BJ (cell line): ENCODE results near the gene CARHSP1. TPM values are rescaled to one million over a fixed set of nuclear protein-coding genes. Genes with fewer than 3 reads are reported as not detected.
A peak's percentile ranks its signal among the peaks of the same experiment; 100 is the strongest.

Experiments used
- CTCF ChIA-PET: fragments of 350-600 bp; formaldehyde crosslinking; extraction: SDS; loops from one replicate; lab custom pipeline; 2021; ENCODE audit warnings: antibody characterized with exemption, inconsistent platforms; lab: Yijun Ruan, JAX
- POLR2A ChIA-PET: fragments of 300-600 bp; sonication (Branson Sonifier 250); formaldehyde crosslinking; extraction: SDS; loops from one replicate; lab custom pipeline; 2021; ENCODE audit warnings: antibody characterized with exemption; lab: Charles Lee
- DNase-seq: peaks from one replicate; pipeline ENCODE4 v3.0.0-alpha.2; 2011; ENCODE audit warnings: low read depth
- H3K27me3 ChIP-seq: 2 replicates; pipeline ENCODE4 v1.6.0; 2011; ENCODE audit warnings: low read length; ENCODE audit not compliant: control insufficient read depth, insufficient read depth
- H3K36me3 ChIP-seq: 2 replicates; pipeline ENCODE4 v1.5.1; 2011; ENCODE audit warnings: low read length; ENCODE audit not compliant: control insufficient read depth, insufficient read depth
- H3K4me3 ChIP-seq: 2 replicates; pipeline ENCODE4 v1.5.1; 2011; ENCODE audit warnings: low read depth, mild to moderate bottlenecking, control low read depth, low read length
- polyA plus RNA-seq: library from polyadenylated mRNA; depleted of rRNA; stranded (reverse); fragments of >200 nt; gene quantifications from 2 replicates; pipeline ENCODE4 v1.2.3, GENCODE V29; 2011
- TF ChIP-seq, protein P1 (sequence below): IDR thresholded peaks from 2 replicates; pipeline ENCODE4 v1.5.1; 2011; ENCODE audit warnings: low read depth, mild to moderate bottlenecking, control low read depth, inconsistent platforms, low read length, moderate library complexity; ENCODE audit not compliant: insufficient read depth

Gene CARHSP1
- polyA plus RNA-seq, 1 experiment, result 119 TPM

DNA sequence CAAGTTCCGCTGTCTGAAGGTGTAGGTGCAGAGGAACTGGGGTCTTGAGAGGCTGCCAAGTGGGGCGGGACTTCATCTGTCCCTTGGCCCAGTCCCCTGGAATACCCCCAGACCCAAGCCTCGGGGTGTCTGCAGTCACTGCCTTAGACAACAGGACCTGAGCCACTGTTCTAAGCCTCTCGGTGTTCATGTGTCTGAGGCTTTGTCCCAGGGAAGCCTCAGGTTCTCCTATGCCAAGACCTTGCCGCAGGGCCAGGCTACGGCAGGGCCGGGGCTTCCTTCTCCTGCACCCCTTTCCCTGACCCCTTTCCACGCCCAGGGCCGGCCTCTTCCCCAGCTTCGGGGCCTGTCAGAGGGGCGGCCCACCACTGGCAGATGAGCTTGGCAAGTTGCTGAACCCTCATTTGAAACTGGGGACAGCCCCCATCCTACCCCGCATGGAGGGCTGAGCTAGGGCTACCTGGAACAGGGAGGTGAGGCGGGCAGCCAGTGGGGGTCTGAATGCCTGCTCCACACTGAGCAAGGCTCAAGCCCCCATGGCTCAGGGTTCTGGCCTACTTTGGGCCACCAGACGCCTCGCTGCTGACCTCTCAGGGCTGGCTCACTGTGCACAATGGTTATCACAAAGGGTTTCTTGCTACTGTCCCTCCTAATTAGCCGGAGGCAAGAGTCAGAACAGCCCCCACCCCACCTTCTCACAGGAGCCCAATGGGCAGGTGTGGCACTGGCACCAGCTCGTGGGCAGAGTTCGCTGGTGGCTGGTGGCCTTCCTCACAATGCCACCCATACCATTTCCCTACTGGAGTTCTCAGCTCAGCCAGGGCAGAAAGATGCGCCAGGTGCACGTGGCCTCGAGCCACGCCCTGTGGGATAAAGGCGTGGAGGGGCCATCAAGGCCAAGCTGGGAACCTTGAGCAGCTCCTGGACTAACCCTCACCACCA is 20.4 kb upstream of the CARHSP1 start:
- H3K4me3 ChIP-seq, result no peak overlapping the region
- H3K36me3 ChIP-seq, result peaks cover 13% of the 10 kb centered on the region
- CTCF ChIA-PET, result interaction anchor here (0.9 to 2.9 kb wide), 3 partner anchors 14 to 321 kb away, joined by 3 to 6 read pairs (median 3); no protein-coding TSS in a partner anchor
- POLR2A ChIA-PET, result no interaction called here
- TF ChIP-seq, protein P1, sequence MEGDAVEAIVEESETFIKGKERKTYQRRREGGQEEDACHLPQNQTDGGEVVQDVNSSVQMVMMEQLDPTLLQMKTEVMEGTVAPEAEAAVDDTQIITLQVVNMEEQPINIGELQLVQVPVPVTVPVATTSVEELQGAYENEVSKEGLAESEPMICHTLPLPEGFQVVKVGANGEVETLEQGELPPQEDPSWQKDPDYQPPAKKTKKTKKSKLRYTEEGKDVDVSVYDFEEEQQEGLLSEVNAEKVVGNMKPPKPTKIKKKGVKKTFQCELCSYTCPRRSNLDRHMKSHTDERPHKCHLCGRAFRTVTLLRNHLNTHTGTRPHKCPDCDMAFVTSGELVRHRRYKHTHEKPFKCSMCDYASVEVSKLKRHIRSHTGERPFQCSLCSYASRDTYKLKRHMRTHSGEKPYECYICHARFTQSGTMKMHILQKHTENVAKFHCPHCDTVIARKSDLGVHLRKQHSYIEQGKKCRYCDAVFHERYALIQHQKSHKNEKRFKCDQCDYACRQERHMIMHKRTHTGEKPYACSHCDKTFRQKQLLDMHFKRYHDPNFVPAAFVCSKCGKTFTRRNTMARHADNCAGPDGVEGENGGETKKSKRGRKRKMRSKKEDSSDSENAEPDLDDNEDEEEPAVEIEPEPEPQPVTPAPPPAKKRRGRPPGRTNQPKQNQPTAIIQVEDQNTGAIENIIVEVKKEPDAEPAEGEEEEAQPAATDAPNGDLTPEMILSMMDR, result no peak
- H3K27me3 ChIP-seq, result no peaks in the 10 kb centered on the region
- no peak for DNase-seq

DNA sequence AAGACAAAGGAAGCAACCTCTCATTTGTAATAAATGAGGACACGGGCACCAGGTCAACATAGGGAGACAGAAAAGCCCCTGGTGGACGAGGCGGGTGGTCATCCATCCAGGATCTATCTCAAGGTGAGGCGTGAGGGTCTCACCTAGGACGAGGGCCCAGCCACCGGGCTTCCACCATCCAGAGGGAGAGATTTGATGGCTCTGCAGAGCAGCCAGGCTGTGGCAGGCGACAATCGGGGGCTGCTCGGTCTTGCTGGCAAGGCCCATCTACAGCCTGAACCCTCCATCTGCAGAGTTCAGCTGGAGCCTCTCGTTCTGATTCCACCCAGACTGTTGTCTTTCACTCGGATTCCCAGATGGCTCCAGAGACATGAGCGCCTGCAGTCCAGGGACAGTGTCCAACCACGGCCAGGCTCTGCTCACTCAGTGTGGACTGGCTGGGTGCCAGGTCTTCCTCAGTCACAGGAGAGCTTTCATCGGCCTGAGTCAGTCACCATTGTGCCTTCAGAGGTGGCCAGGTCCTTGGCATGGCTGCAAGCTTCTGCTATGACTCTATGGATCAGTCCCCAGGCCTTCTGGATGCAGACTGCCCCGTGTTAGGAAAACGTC is 19.2 kb upstream of the CARHSP1 start:
- POLR2A ChIA-PET, result no interaction called here
- TF ChIP-seq, protein P1, result no peak
- DNase-seq, result peak; percentile 29
- CTCF ChIA-PET, result interaction anchor here (0.9 to 2.9 kb wide), 4 partner anchors 9 to 319 kb away, joined by 3 to 6 read pairs (median 3); no protein-coding TSS in a partner anchor
- no peak overlapping the region for H3K4me3 ChIP-seq
- no peaks in the 10 kb centered on the region for H3K27me3 ChIP-seq
- peaks cover 7% of the 10 kb centered on the region for H3K36me3 ChIP-seq

DNA sequence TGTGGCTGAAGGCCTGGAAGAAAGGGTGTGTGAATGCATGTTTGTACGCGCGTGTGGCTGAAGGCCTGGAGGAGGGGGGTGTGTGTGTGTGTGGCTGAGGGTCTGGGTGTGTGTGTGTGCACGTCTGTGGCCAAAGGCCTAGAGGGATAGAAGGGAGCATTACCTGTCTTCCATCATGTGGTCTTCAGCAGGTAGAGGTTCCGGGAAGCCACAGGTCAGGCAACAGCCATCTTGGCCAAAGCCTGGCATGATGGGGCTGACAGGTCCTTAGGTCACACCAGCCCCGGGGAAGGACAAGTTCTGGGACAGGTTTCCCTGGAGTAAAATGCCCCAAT is 18.6 kb upstream of the CARHSP1 start:
- Histone ChIP-seq H3K36me3 (peaks cover 7% of the 10 kb centered on the region), H3K27me3 (no peaks in the 10 kb centered on the region), H3K4me3 (no peak overlapping the region)
- TF ChIP-seq, protein P1, result no peak
- ChIA-PET CTCF (interaction anchor here (2.9 kb wide), 1 partner anchor 226 kb away, joined by 6 read pairs; no protein-coding TSS in a partner anchor), POLR2A (no interaction called here)
- no peak for DNase-seq

DNA sequence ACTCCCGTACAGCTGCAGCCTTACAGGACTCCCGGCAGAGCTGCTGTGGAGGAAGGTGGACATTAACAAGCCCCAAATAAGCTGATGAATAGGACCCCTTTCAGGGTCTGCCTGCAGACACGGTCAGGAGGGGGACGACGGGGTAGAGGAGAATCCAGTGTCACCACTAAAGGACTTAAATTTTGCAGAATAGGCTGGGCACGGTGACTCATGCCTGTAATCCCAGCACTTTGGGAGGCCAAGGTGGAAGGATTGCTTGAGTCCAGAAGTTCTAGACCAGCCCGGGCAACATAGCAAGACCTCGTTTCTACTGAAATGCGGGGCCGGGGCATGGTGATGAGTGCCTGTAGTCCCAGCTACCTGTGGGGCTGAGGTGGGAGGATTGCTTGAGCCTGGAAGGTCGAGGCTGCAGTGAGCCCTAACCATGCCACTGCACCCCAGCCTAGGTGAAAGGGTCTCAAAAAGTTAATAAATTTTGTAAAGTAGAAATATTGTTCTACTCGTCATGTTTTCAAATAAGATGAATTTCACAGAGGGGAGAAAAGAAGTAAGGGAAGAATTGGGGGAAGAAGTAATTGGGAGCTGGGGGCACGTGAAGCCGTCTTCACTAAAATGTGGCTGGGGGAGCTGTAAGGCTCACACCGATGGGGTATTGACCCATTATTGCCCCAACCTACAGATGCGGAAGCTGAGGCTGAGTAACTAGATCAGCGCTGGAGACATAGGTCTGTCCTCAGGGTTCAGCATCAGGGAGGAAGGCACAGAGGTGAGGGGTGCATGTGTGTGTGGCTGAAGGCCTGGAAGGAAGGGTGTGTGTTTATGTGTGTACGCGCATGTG is 18.0 kb upstream of the CARHSP1 start:
- ChIA-PET POLR2A (no interaction called here), CTCF (interaction anchor here (0.9 kb wide), 1 partner anchor 9 kb away, joined by 3 read pairs; no protein-coding TSS in a partner anchor)
- TF ChIP-seq, protein P1, result no peak
- Histone ChIP-seq H3K4me3 (no peak overlapping the region), H3K27me3 (no peaks in the 10 kb centered on the region), H3K36me3 (peaks cover 4% of the 10 kb centered on the region)
- DNase-seq, result no peak
